HG02852 (cell line): ENCODE results near the gene DKK3.
"Not testable (repeated sequence)": the region's sequence is repeated elsewhere in the genome, so short reads cannot be mapped to it uniquely, and the experiment has no call there.

ENCODE experiments used
- ATAC-seq: cut with Tn5 transposase; IDR thresholded peaks from one replicate; pipeline ENCODE4 v1.9.1; 2021; ENCODE audit warnings: mild to moderate bottlenecking, moderate library complexity; ENCODE audit not compliant: unreplicated experiment

Gene DKK3

DNA sequence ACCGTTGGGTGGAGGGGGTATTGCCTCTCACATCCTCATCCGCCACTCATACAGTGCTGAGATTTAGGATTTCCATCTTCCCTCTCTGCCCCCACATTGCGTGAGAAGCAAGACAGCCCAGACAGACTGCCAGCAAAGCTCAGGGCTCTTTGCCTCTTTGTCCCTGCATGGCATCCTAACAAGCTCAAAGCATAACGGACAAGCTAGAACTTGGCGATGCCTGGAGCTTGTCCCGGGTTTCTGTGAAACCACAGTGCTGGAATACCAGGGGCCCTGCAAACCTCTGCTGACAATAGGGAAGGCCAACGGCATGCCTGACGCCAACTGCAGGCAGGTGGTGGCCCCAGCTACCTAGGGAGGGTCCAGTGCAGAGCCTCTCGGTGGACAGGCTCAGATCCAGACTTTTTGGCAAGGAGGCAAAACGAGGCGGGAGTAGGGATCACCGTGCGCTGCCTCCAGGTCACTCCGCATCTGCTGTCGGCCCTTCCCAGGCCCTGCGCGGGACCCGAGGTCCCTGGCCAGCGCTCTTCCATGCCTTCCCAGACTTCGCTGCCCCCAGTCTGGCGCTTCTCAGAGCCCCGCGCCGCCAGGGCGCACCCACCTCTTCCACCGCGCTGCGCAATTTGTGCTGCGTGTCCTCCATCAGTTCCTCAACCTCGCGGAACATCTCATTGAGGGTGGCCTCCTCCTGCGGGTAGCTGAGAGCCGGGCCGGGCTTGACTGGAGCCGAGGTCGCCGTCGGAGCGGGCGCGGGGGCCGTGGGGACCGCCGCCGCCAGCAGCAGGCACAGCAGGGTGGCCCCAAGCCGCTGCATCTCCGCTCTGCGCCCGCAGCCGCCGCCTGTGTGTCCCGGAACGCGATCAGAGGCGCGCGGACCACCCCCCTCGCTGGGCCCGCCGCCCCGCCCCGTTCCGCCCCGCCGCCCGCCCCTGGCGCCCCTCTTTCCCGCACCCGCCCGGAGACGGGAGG is at the start of gene DKK3:
Gene DKK3 (minus strand): TSS at position 858 of the 969 bp plus-strand sequence. CDS start 44 bp downstream, at position 814.
- no peak for ATAC-seq

DNA sequence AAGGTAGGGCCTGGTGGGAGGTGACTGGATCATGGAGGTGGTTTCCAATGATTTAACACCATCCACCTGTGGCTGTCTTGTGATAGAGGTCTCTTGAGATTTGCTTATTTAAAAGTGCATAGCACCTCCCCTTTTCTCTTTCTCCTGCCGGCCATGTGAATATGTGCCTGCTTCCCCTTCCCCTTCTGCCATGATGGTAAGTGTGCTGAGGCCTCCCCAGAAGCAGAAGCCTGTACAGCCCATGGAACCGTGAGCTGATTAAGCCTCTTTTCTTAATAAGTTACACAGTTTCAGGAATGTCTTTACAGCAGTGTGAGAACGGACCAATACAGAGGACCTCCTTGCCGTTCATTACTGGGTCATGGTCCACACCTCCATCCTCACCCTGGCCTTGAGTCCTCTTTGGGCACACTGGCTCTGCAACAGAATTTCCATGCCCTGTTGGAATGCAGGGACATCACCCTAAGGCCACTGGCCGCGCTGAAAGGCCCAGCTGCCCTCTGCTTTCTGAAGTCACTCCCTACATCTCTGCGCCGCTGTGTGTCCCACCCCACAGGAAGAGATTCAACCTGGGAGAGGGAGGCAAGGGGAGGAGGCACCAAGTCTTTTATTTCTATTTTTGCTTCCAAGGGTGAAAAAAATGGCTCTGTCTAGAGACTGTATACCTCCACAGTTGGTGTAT is 49.0 kb upstream of the DKK3 start:
- ATAC-seq = no peak

DNA sequence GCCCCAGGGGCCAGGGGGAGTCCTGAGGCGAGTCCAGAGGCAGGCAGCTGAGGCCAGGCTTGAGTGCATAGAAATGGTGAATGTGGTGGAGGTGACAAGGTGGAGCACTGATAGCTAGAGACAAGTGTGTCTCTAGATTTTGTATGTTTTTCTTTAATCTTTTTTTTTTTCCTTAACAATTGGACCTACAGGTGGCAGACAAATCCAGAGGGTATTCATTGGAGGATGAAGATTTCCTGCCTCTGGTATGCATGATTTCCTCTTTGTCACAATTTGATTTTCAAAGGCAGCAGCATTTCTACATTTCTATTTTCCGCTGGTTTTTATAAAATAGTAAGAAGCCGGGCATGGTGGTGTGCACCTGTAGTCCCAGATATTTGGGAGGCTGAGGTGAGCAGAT is 47.7 kb upstream of the DKK3 start:
- ATAC-seq = no peak

DNA sequence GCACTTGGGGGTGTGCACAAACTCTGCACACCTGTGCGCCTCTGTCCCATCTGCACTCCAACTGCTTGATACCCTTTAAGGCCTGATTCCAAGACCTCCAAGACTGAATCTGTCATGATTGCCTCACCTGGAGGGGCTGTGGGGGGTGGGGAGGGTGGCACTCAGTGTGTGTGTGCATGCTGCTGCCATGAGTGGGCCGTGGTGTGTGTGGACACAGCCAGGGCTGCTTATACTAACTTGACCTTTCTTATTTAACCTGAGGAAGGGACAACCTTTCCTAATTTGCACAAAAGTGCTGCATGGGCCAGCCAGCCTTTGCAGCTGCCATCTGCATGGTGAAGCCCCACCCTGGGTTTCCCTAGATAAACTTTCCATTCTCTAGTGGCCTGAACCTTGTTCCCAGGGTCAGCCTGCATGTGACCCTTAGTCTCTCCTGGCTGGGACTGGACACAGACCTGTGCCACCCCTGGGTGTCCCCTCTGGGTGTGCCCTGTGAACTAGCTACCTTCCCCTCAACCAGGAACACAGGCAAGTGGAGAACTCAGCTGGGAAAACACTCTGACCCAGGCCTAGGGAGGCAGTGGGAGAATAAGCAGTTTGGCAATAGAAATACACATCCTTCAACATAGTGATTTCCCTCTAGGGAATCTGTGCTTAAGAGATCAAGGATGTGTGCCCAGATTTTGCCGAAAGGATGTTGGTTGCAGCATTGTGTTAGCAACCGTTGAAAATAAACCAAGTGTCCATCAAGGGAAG is 45.4 kb upstream of the DKK3 start:
- ATAC-seq = no peak

DNA sequence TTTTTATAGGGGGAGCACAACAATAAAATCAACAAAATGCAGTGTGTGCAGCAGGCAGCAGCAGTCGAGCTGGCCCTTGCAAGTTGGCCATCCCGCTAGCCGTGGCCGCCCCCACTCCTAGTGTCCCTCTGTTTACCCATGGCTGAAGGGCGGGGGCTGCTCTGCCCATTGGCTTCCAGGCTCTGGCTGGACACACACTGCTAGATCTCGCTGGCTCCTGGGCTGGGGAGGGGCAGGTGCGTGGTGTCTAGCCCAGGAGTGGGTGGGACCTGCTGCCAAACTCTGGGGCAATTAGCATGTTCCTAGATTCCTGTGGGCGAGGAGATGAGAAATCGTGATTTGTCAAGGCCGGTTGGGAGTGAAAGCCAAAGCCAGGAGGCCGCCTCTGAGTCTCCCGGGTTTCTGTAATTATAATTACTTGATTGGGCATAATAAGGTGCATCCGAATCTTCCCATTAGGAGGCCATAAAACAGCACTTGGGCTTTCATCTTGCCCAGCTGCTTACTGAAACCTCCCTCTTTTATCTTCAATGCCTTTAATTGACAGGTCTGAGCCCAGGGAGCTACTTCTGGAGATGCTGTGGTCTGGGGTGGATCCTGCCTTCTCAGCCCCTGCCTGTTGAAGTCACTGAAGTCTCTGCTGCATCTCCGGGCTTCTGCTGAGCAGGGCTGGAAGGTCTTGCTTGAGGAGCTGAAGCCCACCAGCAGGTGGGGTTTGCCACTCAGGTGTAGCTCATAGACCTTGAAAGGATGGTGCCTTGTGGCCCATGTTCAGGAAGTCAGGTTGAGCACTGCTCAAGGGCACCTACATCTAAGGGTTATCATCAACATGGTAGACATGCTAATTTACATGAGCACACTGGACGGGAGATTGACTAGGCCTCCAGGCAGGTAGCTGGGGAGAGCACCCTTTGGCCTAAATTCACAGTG is 44.5 kb upstream of the DKK3 start:
- no peak for ATAC-seq

DNA sequence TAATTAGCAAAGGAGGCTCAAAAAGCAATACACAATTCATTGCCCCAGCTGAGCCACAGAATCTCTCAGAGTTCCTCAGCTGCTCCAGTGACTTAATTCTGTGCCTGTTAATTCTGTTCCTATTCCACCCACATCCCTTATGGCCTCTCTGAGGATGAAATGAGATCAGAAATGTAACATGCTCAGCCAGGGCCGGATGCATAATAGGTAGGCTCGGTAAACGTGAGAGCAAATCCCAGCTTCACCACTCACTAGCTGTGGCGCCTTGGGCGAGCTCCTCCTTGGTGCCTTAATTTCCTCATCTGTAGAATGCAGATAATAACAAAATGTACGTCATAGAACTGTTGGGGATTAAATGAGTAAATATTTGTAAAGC is 42.8 kb upstream of the DKK3 start:
- no peak for ATAC-seq

DNA sequence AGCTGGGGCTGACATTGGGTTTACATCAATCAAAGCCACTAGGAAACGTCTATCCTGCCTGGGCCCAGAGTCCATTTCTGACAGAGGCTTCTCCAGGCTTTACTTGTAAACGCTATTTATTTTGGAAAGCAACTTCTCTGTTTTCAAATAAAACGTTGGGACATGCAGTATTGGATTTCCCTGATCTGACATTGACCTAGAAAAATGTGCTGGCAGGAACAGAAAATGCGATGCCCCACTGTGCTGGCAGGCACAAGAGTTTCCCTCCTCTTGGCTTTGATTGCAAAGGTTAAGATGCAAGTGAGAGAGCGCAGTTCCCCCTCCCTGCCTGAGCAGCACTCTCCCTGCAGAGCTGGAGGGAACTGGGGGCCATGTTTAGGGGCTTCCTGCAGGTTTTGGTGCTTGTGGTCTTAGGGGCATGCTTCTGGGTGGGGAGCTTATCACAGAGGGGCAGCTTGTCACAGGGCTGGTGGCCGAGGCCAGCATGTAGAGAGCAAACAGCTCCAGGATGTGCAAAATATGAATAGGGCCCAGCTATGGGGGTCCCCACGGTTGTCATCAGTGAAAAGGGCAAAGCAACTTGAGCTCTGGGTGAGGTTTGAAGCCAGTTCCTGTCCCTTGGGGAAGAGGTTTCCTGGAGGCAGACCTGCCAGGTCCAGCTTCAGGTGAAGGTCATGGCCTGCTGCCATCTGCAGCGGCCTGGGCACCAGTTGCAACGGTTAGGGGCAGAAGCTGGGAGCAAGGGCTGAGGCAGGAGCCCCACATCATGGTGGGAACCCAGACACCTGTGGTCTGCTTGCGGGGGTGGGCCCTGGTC is 42.3 kb upstream of the DKK3 start:
- no peak for ATAC-seq

DNA sequence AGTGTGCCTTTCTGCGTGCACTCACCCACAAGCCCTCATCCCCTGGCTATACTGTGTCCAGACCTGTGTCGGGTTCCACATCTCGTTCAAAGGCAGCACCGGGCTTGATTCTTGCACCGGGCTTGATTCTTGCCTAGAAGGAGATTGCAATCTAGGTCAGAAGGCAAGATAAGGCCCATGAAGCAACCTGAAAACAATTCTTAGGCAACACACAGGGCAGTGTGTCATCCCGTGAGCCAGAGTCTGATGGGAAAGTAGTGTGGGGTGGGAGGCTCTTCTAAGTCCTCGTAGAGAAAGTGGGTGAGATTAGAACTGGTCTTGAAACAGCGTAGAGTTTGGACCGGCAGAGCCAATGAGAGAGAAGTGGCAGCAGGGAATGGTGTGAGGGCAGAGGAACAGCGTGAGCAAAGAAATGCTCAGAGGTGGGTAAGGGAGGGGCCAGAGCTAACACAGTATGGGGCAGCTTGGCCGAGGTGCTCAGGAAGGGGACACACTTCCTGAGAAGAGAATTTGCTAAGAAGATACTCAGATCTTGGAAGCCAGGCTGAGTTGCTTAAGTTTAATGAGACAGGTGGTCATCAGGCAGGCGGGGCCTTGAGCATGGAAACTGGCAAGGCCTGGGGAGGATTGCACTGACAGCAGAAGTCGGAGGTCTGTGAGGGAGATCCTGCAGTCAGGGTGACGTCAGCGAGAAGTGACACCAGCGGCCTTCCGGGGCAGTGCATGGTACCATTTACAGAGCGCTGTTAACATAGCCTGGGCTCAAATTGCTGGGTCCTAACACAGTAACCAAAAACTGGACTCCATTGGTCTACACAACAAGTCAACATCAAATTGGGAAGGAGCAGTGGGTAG is 40.7 kb upstream of the DKK3 start:
- ATAC-seq = no peak

DNA sequence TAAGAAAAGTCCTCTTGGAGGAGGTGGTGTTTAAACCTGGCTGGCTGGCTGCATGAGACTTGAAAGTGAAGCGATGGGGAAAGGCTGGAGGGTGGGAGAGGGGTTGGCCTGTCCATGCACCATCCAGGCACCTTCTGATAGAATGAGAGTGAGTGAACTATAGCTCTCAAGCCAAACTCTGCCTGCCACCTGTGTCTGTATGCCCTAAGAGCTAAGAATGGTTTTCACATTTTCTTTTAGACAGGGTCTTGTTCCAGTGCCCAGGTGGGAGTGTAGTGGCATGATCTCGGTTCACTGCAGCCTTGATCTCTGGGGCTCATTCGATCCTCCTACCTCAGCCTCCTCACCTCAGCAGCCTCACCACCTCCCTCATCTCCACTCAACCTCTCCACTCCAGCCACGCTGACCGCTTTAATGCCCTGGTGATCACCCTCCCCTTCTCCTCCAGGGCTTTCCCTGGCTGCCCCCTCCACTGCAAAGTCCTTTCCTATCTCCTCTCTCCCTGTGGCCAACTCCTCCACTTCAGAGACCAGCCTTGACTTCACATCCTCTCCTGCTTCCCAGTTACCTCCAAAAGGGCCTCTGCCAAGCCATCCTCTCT is 38.3 kb upstream of the DKK3 start:
- no peak for ATAC-seq

DNA sequence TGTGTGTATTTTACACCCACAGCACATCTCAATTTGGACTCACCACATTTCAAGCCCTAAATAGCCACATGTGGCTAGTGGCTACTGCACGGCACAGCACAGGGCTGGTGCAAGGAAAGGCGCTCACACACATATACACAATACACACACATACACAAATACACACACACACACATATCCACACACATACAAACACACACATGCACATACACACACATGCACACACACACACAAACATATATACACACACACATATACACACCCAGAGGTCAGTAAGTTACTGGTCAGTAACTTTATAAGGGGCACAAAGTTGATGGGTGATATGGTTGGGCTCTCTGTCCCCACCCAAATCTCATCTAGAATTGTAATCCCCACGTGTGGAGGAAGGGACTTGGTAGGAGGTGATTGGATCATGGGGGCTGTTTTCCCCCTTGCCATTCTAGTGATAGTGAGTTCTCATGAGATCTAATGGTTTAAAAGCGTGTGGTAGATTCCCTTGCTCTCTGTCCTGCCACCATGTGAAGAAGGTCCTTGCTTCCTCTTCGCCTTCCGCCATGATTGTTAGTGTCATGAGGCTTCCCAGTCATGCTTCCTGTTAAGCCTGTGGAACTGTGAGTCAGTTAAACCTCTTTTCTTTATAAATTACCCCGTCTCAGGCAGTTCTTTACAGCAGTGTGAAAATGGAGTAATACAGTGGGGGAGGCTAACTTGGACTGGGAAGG is 37.6 kb upstream of the DKK3 start:
- ATAC-seq = no peak

DNA sequence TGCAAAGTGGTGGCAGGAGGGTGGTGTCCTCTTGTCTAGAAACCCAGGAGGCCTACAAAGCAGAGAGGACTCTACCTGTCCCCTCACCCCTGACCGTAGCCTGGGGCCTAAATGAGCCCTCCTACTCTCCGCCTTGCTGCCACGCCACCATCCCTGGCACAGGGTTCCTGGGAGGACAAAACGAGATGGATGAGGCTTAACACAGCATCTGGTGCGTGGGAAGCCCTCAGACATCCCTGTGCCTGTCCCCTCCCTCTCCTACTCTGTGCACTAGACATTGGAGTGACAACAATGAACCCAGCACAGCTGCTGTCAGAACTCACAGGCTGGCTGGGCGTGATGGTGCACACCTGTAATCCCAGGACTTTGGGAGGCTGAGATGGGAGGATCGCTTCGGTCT is 36.4 kb upstream of the DKK3 start:
- ATAC-seq = no peak

DNA sequence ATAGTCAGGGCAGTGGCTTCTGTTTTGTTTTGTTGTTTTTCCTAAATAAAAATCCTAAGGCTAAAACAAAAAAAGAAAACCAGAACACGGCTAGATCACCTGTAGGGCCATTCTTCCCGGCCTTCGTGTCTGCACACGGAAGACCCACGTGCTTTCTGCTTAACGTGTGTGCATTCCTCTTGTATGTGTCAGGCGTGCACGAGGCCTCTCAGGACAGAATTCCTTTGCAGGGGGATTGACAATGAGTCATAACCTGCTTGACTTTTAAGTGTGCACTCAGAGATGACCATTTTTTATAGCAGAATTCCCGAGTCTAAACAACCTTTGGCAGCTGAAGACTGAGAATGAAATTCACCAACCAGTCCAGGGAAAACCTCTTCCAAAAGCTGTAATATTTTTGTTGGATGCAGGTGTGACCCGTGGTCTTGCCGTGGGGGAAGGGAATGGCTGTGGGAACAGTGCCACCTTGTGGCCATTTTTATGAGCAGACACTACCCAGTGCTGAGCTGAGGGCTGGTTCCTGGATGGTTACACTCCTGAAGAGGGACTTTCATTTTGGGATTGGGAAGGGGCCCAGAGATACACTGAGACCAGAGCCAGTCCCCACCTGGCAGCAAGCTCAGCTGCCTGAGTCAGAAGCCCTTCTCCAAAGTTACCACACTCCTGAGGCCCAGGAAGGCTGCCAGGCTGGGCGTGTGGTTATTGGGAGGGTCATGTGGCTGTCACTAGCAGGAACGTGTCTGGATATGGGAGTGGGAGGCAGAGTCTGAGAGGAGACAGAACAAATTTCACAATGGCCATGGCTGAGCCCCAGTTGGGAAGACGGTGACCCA is 35.7 kb upstream of the DKK3 start:
- ATAC-seq = peak; percentile 75

DNA sequence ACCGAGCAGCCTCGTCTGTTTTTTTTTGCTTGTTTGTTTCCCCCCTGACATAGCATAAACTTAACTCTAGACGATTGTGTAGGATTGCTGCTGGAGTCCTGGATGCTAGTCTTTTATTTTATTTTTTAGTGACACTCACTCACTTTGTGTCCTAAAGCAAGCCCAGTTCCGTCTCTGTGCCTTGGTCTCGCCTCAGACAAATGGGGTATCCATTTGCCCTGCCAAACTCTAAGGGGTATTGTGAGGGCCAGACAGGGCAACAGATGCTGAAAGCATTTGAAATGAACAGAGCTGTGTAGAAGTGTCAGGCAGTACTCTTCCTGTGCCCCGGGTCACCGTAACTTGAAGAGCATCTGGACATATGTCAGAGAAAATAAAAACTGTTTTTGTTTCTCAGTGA is 34.8 kb upstream of the DKK3 start:
- ATAC-seq = no peak

DNA sequence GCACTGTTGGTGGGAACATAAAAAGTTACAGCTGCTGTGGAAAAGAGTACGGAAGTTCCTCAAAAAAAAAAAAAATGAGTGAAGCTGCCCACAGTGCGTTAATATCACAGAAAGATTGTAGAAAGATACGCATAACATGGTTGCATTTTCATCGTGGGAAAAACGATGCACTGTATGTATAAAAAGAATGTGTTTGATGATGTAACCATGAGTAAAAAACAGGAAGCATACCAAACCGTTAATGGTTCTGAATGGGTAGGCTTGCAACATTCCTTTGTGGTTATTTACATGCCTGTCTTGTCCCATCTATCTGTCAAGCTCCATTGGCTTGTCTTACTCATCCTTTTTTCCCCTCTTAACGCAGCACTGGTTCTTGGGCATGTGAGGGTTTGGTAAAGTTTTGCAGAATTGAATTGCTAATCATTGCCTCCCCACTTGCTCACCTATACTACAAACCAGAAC is 33.8 kb upstream of the DKK3 start:
- ATAC-seq = no peak

DNA sequence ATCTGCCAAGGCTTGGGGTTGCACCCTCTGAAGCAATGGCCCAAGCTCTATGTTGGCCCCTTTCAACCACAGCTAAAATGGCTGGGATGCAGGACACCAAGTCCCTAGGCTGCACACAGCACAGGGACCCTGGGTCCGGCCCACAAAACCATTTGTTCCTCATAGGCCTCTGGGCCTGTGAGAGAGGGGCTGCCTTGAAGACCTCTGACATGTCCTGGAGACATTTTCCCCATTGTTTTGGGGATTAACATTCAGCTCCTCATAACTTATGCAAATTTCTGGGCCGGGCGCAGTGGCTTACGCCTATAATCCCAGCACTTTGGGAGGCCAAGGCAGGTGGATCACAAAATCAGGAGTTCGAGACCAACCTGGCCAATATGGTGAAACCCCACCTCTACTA is 32.3 kb upstream of the DKK3 start:
- ATAC-seq = not testable (repeated sequence)

DNA sequence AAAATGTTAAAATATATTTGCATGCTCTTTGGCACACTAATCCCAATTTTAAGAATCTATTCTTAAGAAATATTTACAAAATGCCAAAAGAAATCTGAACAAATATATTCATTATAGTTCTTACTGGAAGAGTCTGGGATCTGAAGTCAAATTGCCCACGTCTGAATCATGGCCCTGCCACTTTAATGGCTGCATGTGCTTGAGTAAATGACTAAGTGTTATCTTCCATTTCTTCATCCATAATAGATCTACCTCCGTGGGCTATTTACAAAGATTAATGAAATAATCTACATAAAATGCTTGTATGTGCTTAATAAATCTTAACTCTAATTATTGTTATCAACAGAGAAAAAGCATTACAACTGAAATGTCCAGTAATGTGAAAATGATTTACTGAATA is 24.5 kb upstream of the DKK3 start:
- ATAC-seq = no peak
